ENCODE measurements around the gene ABO. TPM values are rescaled to one million over a fixed set of nuclear protein-coding genes. Genes with fewer than 3 reads are reported as not detected.
"Not testable (repeated sequence)": the region's sequence is repeated elsewhere in the genome, so short reads cannot be mapped to it uniquely, and the experiment has no call there.

ABO gene
- total RNA-seq, 1 experiment from 2014 or later = 1.2 TPM

GRCh38 chr9:133251773-133252172, 23.2 kb downstream of the ABO start:
- Histone ChIP-seq H4K20me1 (ENCODE audit: insufficient read depth) (no peaks in the 10 kb centered on the region), H3K79me2 (ENCODE audit: insufficient read depth, low read length) (no peaks in the 10 kb centered on the region), H3K4me3 (replicated peaks in 1 of 2; ENCODE audit: low read depth in 1 of 2, low read length in 2 of 2) (peak overlapping the region; percentile 25 to 35), H3K36me3 (ENCODE audit: control insufficient read depth in 1 of 2, insufficient read depth in 2 of 2, low read length in 2 of 2) (no peaks in the 10 kb centered on the region), H3K4me2 (ENCODE audit: low read length) (peak overlapping the region; percentile 72), H3K9me3 (ENCODE audit: control insufficient read depth in 1 of 2, insufficient read depth in 1 of 2, low read depth in 1 of 2, low read length in 2 of 2) (no peaks in the 10 kb centered on the region), H3K9ac (ENCODE audit: low read length) (peak overlapping the region; percentile 24), H3K9me2 (ENCODE audit: insufficient read depth) (no peaks in the 10 kb centered on the region), H3K4me1 (ENCODE audit: control insufficient read depth in 1 of 2, insufficient read depth in 2 of 2, low read length in 2 of 2) (peaks cover 31 to 36% of the 10 kb centered on the region in 2 experiments), H2AFZ (ENCODE audit: low read depth, low read length, poor library complexity, severe bottlenecking) (peak overlapping the region; percentile 45), H3K27ac (ENCODE audit: low read depth, low read length) (peak overlapping the region; percentile 61), H3K27me3 (ENCODE audit: insufficient read depth, low read length) (no peaks in the 10 kb centered on the region)
- intact Hi-C loops (cut with micrococcal nuclease) = loop anchor here (5.0 kb wide), 1 partner anchor 76 kb away; no protein-coding TSS in a partner anchor
- RAD21 ChIA-PET (ENCODE audit: low non-redundant PET in 1 of 2, low total read pairs in 2 of 2, uncharacterized antibody in 2 of 2, unreplicated experiment in 2 of 2) = no interaction called here
- TF ChIP-seq SRF (IDR thresholded peaks at IDR 0.05; ENCODE audit: low read depth) (no peak), TCF7L2 (IDR thresholded peaks at IDR 0.05; ENCODE audit: borderline replicate concordance, extremely low read depth, insufficient read depth, insufficient read length) (no peak), EZH2phosphoT487 (IDR thresholded peaks at IDR 0.05; ENCODE audit: borderline replicate concordance) (no peak), EZH2 (IDR thresholded peaks at IDR 0.05) (no peak), ZNF274 (IDR thresholded peaks at IDR 0.05; ENCODE audit: low read depth, low read length) (no peak), FOSL1 (IDR thresholded peaks at IDR 0.05; ENCODE audit: low read depth) (no peak), CBX3 (IDR thresholded peaks at IDR 0.05; ENCODE audit: low read depth) (no peak)
- POLR2A ChIA-PET = no interaction called here
- BruUV-seq (replicated peaks) = TSS peak; percentile 47
- ATAC-seq = peak; percentile 37
- DNase-seq (ENCODE audit: low read depth, low spot score) = no peak
- CTCF ChIA-PET = interaction anchor here (1.3 kb wide), 1 partner anchor 13 kb away, joined by 5 read pairs; no protein-coding TSS in a partner anchor

- H3K4me3 ChIP-seq (replicated peaks in 1 of 2; ENCODE audit: low read depth in 1 of 2, low read length in 2 of 2); H3K27me3 ChIP-seq (ENCODE audit: insufficient read depth, low read length); DNase-seq (ENCODE audit: low read depth, low spot score); H3K36me3 ChIP-seq (ENCODE audit: control insufficient read depth in 1 of 2, insufficient read depth in 2 of 2, low read length in 2 of 2); H3K9me2 ChIP-seq (ENCODE audit: insufficient read depth); RAD21 ChIA-PET (ENCODE audit: low non-redundant PET in 1 of 2, low total read pairs in 2 of 2, uncharacterized antibody in 2 of 2, unreplicated experiment in 2 of 2); H3K79me2 ChIP-seq (ENCODE audit: insufficient read depth, low read length); H4K20me1 ChIP-seq (ENCODE audit: insufficient read depth); H2AFZ ChIP-seq (ENCODE audit: low read depth, low read length, poor library complexity, severe bottlenecking); POLR2A ChIA-PET; ATAC-seq; H3K9me3 ChIP-seq (ENCODE audit: control insufficient read depth in 1 of 2, insufficient read depth in 1 of 2, low read depth in 1 of 2, low read length in 2 of 2); BruUV-seq (replicated peaks); H3K9ac ChIP-seq (ENCODE audit: low read length): not testable (repeated sequence)
- CTCF ChIA-PET = interaction anchor here (0.9 kb wide), 1 partner anchor 12 kb away, joined by 4 read pairs; no protein-coding TSS in a partner anchor
- intact Hi-C loops (cut with micrococcal nuclease) = loop anchor here (5.0 kb wide), 1 partner anchor 76 kb away; no protein-coding TSS in a partner anchor
- Histone ChIP-seq H3K27ac (ENCODE audit: low read depth, low read length) (peak overlapping the region; percentile 61), H3K4me2 (ENCODE audit: low read length) (peak overlapping the region; percentile 72), H3K4me1 (ENCODE audit: control insufficient read depth in 1 of 2, insufficient read depth in 2 of 2, low read length in 2 of 2) (peaks cover 31 to 36% of the 10 kb centered on the region in 2 experiments)
Observed at GRCh38 chr9:133251221-133251620, 23.8 kb downstream of the ABO start.

All from HCT116 (cell line).